Left ventricle myocardium inferior (tissue), 1 donor: Measurements from ENCODE around the gene RAD51B. TPM values are rescaled to one million over a fixed set of nuclear protein-coding genes. Genes with fewer than 3 reads are reported as not detected.

Source experiments
- DNase-seq: peaks from one replicate; pipeline ENCODE4 v3.0.0-alpha.2; 2020
- H3K27ac ChIP-seq: fragments of 200-600 bp; replicated peaks from 2 replicates; pipeline ENCODE4 v1.8.0; 2021
- H3K27me3 ChIP-seq: fragments of 200-600 bp; 2 replicates; pipeline ENCODE4 v1.8.0; 2021; ENCODE audit warnings: low read depth
- H3K36me3 ChIP-seq: fragments of 200-600 bp; 2 replicates; pipeline ENCODE4 v1.8.0; 2021
- H3K4me1 ChIP-seq: fragments of 200-600 bp; 2 replicates; pipeline ENCODE4 v1.8.0; 2021
- H3K4me3 ChIP-seq: fragments of 200-600 bp; 2 replicates; pipeline ENCODE4 v1.8.0; 2021; ENCODE audit warnings: mild to moderate bottlenecking, moderate library complexity
- H3K9me3 ChIP-seq: fragments of 200-600 bp; replicated peaks from 2 replicates; pipeline ENCODE4 v1.8.0; 2021
- CTCF ChIP-seq: fragments of 200-600 bp; IDR thresholded peaks from 2 replicates; pipeline ENCODE4 v1.8.0; 2021; ENCODE audit warnings: antibody characterized with exemption, mild to moderate bottlenecking, borderline replicate concordance
- intact Hi-C: fragments of 100-400 bp; cut with micrococcal nuclease; formaldehyde crosslinking; loops from one replicate; pipeline ENCODE4 v1.11.0; 2022
- total RNA-seq: library from RNA; stranded (reverse); fragmentation: NEBNext Ultra II Directional; extraction: Animal tissue kit (Norgen Biotek cat#: 25700); gene quantifications from one replicate; pipeline ENCODE4 v1.2.1, GENCODE V29; 2021
- donor health status: DM: no; HTN: yes; CAD: no; lungs with severe emphysema.

The RAD51B gene
- total RNA-seq, 1 donor from 2014 or later = 2.4 TPM

GRCh38 chr14:68727315-68728047, 907.9 kb downstream of the RAD51B start:
- TF ChIP-seq CTCF = no peak
- DNase-seq = no peak
- H3K4me1 ChIP-seq = peaks cover 67% of the 10 kb centered on the region
- H3K9me3 ChIP-seq = no peaks in the 10 kb centered on the region
- no peaks in the 10 kb centered on the region for H3K36me3 ChIP-seq
- intact Hi-C loops = no loop called here
- no peak overlapping the region for H3K4me3 ChIP-seq
- H3K27ac ChIP-seq = peak overlapping the region; percentile 72
- H3K27me3 ChIP-seq = no peaks in the 10 kb centered on the region

- TF ChIP-seq CTCF = no peak
- Histone ChIP-seq H3K36me3 (no peaks in the 10 kb centered on the region), H3K27ac (peak overlapping the region; percentile 67), H3K9me3 (no peaks in the 10 kb centered on the region), H3K4me3 (no peak overlapping the region), H3K4me1 (peaks cover 60% of the 10 kb centered on the region), H3K27me3 (no peaks in the 10 kb centered on the region)
- intact Hi-C loops = no loop called here
- DNase-seq = no peak
Observed at GRCh38 chr14:68728342-68729106, 908.9 kb downstream of the RAD51B start.

- no peak for TF ChIP-seq CTCF
- no peak for DNase-seq
- no peak overlapping the region for H3K4me3 ChIP-seq
- peak overlapping the region; percentile 67 for H3K27ac ChIP-seq
- peaks cover 61% of the 10 kb centered on the region for H3K4me1 ChIP-seq
- intact Hi-C loops = no loop called here
- no peaks in the 10 kb centered on the region for H3K36me3 ChIP-seq
- H3K9me3 ChIP-seq = no peaks in the 10 kb centered on the region
- H3K27me3 ChIP-seq = no peaks in the 10 kb centered on the region
Observed at GRCh38 chr14:68729556-68729955, 910.0 kb downstream of the RAD51B start.

GRCh38 chr14:68730348-68730747, 910.8 kb downstream of the RAD51B start:
- no peaks in the 10 kb centered on the region for H3K9me3 ChIP-seq
- H3K27ac ChIP-seq = peak overlapping the region; percentile 67
- DNase-seq = no peak
- no peak for TF ChIP-seq CTCF
- H3K4me1 ChIP-seq = peaks cover 67% of the 10 kb centered on the region
- intact Hi-C loops = no loop called here
- H3K36me3 ChIP-seq = no peaks in the 10 kb centered on the region
- H3K4me3 ChIP-seq = no peak overlapping the region
- no peaks in the 10 kb centered on the region for H3K27me3 ChIP-seq

GRCh38 chr14:68730811-68731425, 911.3 kb downstream of the RAD51B start:
- intact Hi-C loops = no loop called here
- no peak for DNase-seq
- no peak for TF ChIP-seq CTCF
- Histone ChIP-seq H3K27me3 (no peaks in the 10 kb centered on the region), H3K36me3 (no peaks in the 10 kb centered on the region), H3K4me3 (no peak overlapping the region), H3K9me3 (no peaks in the 10 kb centered on the region), H3K27ac (peak overlapping the region; percentile 67), H3K4me1 (peaks cover 73% of the 10 kb centered on the region)
